Vagina (tissue), 2 donors: ENCODE data around the gene TNFRSF19. TPM values are rescaled to one million over a fixed set of nuclear protein-coding genes. Genes with fewer than 3 reads are reported as not detected.

ENCODE experiments used
- DNase-seq, 2 donors: peaks; one replicate each; pipeline ENCODE4 v3.0.0-alpha.2; 2017; ENCODE audit errors: extremely low spot score in 2 of 2
- H3K27ac ChIP-seq: fragments of 200-600 bp; sonication (generic); one replicate; pipeline ENCODE4 v1.5.1; 2019
- H3K27me3 ChIP-seq: fragments of 200-600 bp; sonication (generic); one replicate; pipeline ENCODE4 v1.5.1; 2019
- H3K36me3 ChIP-seq, 2 donors: fragments of 200-600 bp; sonication (generic); one replicate each; pipeline ENCODE4 v1.5.1; 2017 to 2019
- H3K4me1 ChIP-seq: fragments of 200-600 bp; sonication (generic); one replicate; pipeline ENCODE4 v1.5.1; 2019
- H3K4me3 ChIP-seq, 2 donors: fragments of 200-600 bp; sonication (generic); 1 replicate in 1 of 2; 2 replicates in 1 of 2; pipeline ENCODE4 v1.5.1; 2016 to 2019
- H3K9me3 ChIP-seq: fragments of 200-600 bp; sonication (generic); one replicate; pipeline ENCODE4 v1.5.1; 2019
- POLR2A ChIP-seq, 2 donors: fragments of 450-650 bp; IDR thresholded peaks; one replicate each; pipeline ENCODE4 v1.6.1; 2017; ENCODE audit warnings: antibody characterized with exemption in 2 of 2, mild to moderate bottlenecking in 2 of 2, moderate library complexity in 2 of 2
- POLR2AphosphoS5 ChIP-seq, 2 donors: sonication (generic); formaldehyde crosslinking; IDR thresholded peaks; one replicate each; pipeline ENCODE4 v1.9.0; 2017; ENCODE audit warnings: antibody characterized with exemption in 2 of 2, mild to moderate bottlenecking in 2 of 2, low read depth in 1 of 2; ENCODE audit not compliant: insufficient read depth in 1 of 2
- intact Hi-C: fragments of 100-400 bp; cut with DNase I; formaldehyde crosslinking; loops from one replicate; pipeline ENCODE4 v1.15.1; 2023
- total RNA-seq: library from RNA; depleted of rRNA; stranded (reverse); fragments of >200 nt; gene quantifications from one replicate; pipeline ENCODE4 v1.2.3, GENCODE V29; 2016
- TF ChIP-seq, protein P1 (sequence below), 3 experiments: fragments of 450-650 bp in 2 of 3; fragments of 200-600 bp in 1 of 3; sonication (generic) in 1 of 3; IDR thresholded peaks; one replicate each; pipeline ENCODE4 v1.5.1; 2017 to 2019; ENCODE audit warnings: antibody characterized with exemption in 3 of 3, mild to moderate bottlenecking in 2 of 3, moderate library complexity in 2 of 3

TNFRSF19 gene
- total RNA-seq, 1 donor from 2014 or later = 10.3 TPM

DNA sequence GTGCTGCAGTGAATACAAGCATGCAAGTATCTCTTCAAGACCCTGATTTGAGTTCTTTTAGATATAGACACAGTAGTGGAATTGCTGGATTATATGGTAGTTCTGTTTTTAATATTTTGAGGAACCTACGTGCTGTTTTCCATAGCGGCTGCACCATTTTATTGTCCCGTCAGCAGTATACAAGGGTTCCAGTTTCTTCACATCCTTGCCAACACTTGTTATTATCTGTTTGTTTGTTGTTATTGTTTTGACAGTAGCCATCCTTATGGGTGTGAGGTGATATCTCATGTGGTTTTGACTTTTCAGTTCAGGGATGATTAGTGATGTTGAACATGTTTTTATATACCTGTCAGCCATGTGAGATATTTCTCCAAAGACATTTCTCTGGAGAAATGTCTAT is 53.2 kb downstream of the TNFRSF19 start:
- Histone ChIP-seq H3K4me1 (no peaks in the 10 kb centered on the region), H3K27ac (no peak overlapping the region), H3K27me3 (no peaks in the 10 kb centered on the region), H3K36me3 (peaks cover 0 to 10% of the 10 kb centered on the region in 2 donors), H3K9me3 (no peaks in the 10 kb centered on the region), H3K4me3 (no peak overlapping the region)
- TF ChIP-seq, protein P1, sequence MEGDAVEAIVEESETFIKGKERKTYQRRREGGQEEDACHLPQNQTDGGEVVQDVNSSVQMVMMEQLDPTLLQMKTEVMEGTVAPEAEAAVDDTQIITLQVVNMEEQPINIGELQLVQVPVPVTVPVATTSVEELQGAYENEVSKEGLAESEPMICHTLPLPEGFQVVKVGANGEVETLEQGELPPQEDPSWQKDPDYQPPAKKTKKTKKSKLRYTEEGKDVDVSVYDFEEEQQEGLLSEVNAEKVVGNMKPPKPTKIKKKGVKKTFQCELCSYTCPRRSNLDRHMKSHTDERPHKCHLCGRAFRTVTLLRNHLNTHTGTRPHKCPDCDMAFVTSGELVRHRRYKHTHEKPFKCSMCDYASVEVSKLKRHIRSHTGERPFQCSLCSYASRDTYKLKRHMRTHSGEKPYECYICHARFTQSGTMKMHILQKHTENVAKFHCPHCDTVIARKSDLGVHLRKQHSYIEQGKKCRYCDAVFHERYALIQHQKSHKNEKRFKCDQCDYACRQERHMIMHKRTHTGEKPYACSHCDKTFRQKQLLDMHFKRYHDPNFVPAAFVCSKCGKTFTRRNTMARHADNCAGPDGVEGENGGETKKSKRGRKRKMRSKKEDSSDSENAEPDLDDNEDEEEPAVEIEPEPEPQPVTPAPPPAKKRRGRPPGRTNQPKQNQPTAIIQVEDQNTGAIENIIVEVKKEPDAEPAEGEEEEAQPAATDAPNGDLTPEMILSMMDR (IDR thresholded peaks at IDR 0.05) = no peak
- TF ChIP-seq POLR2AphosphoS5 (IDR thresholded peaks at IDR 0.05; ENCODE audit: insufficient read depth in 1 of 2, low read depth in 1 of 2) = no peak
- no peak for TF ChIP-seq POLR2A (IDR thresholded peaks at IDR 0.05)
- intact Hi-C loops = no loop called here
- no peak for DNase-seq

DNA sequence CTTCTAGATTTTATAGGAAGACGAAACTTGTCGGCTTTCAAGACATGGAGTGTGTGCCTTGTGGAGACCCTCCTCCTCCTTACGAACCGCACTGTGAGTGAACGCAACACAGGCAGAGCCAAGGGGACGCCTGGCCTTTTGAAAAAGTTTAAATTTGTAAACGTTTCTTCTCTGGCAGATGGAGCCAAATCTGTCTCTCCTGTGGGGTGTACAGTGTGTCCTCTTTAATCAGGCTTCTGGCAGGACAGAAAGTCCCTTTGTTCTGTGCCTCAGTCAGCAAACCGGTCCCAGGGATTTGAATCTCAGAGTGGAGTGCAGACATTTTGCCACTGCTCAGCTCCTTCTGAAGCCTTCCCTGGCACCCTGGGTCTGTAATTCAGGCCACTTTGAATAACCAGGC is 56.5 kb downstream of the TNFRSF19 start:
- H3K4me1 ChIP-seq = no peaks in the 10 kb centered on the region
- H3K4me3 ChIP-seq = no peak overlapping the region
- peaks cover 0 to 10% of the 10 kb centered on the region in 2 donors for H3K36me3 ChIP-seq
- intact Hi-C loops = no loop called here
- no peak overlapping the region for H3K27ac ChIP-seq
- no peaks in the 10 kb centered on the region for H3K27me3 ChIP-seq
- no peaks in the 10 kb centered on the region for H3K9me3 ChIP-seq
- no peak for DNase-seq
- TF ChIP-seq POLR2AphosphoS5 (IDR thresholded peaks at IDR 0.05; ENCODE audit: insufficient read depth in 1 of 2, low read depth in 1 of 2) (no peak), POLR2A (IDR thresholded peaks at IDR 0.05) (no peak)
- TF ChIP-seq, protein P1 (IDR thresholded peaks at IDR 0.05) = no peak

DNA sequence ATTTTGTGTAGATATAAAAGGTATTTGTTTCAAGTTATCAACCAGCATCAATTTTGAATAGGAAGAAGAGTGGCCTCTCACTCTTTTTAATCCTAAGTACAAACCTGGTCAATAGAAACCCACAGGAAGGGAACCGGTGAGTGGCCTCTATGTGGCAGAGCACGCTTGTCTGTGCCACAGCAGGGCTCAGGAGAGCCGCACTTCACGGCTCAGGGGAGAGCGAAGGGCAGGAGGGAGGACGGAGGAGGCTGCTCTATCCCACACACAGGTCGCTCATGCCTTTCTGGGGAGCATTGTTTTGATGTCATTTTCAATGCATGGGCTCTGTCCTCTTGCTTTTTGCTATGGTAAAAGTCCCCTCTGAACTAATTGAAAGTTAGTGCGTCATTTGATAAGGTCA is 57.2 kb downstream of the TNFRSF19 start:
- DNase-seq = no peak
- no peaks in the 10 kb centered on the region for H3K4me1 ChIP-seq
- H3K27ac ChIP-seq = no peak overlapping the region
- H3K36me3 ChIP-seq = peaks cover 0 to 10% of the 10 kb centered on the region in 2 donors
- no peaks in the 10 kb centered on the region for H3K9me3 ChIP-seq
- TF ChIP-seq POLR2AphosphoS5 (IDR thresholded peaks at IDR 0.05; ENCODE audit: insufficient read depth in 1 of 2, low read depth in 1 of 2) (no peak), POLR2A (IDR thresholded peaks at IDR 0.05) (no peak)
- TF ChIP-seq, protein P1 (IDR thresholded peaks at IDR 0.05) = no peak
- H3K27me3 ChIP-seq = no peaks in the 10 kb centered on the region
- H3K4me3 ChIP-seq = no peak overlapping the region
- intact Hi-C loops = no loop called here

DNA sequence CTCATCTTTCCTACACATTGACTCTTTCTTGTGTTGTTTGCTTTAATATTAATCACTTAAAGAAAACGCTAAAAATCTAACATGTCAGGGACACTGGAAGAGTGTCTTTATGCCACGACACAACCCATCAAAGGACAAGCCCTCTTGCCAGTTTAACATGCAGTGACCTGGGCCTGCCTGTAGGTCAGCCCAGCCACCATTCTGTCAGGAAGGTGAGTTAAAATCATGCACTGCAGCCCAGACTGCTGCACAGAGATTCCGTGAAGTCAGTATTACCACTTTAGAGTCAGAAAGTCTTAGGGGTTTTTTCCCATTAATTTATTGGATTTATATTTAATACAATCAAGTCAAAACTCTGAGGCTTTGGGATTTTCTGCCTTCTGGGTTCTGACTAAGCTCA is 58.0 kb downstream of the TNFRSF19 start:
- no peaks in the 10 kb centered on the region for H3K9me3 ChIP-seq
- H3K27ac ChIP-seq = no peak overlapping the region
- DNase-seq = no peak
- intact Hi-C loops = no loop called here
- TF ChIP-seq, protein P1 (IDR thresholded peaks at IDR 0.05) = no peak
- no peak for TF ChIP-seq POLR2AphosphoS5 (IDR thresholded peaks at IDR 0.05; ENCODE audit: insufficient read depth in 1 of 2, low read depth in 1 of 2)
- TF ChIP-seq POLR2A (IDR thresholded peaks at IDR 0.05) = no peak
- no peak overlapping the region for H3K4me3 ChIP-seq
- no peaks in the 10 kb centered on the region for H3K27me3 ChIP-seq
- H3K4me1 ChIP-seq = no peaks in the 10 kb centered on the region
- H3K36me3 ChIP-seq = peaks cover 0 to 10% of the 10 kb centered on the region in 2 donors

DNA sequence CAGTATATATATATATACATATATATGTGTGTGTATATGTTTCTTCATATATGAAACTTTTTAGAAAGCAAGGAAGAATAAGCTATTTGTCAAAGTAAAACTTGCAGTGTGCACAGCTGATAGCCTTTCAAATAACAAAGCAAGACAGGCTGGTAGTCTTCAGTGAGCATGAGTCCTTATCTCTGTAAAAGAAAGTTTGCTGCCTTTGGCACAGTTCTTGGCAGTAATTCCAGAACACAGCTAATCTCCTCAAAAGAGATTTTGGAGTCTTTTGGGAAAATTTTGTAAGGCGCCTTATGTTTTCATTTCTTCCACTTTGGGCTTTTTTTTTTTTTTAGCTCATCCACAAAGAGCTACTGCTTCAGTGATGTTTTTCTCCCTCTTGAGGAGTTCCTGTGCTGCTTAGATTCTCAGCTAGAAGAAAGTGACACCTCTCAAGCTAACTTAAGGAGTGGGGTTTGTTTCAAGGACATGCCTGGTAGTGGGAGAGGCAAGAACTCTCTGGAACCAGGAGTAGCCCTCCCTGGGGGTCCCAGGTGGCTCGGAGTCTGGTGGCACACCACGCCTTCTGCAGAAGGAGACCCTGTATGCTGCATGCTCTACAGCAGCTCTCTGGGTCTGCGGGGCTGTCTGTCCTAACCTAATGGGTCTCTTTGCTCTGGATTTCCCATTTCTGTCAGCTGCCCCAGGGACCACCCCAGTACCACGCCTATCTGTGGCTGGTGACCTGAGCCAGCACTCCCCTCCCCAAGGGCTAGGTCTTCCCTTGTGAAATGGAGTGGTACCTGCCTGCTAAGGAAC is 58.8 kb downstream of the TNFRSF19 start:
- TF ChIP-seq, protein P1 (IDR thresholded peaks at IDR 0.05) = no peak
- no peak for TF ChIP-seq POLR2AphosphoS5 (IDR thresholded peaks at IDR 0.05; ENCODE audit: insufficient read depth in 1 of 2, low read depth in 1 of 2)
- no peak for TF ChIP-seq POLR2A (IDR thresholded peaks at IDR 0.05)
- no peak for DNase-seq
- Histone ChIP-seq H3K27ac (no peak overlapping the region), H3K36me3 (peaks cover 0 to 10% of the 10 kb centered on the region in 2 donors), H3K4me1 (no peaks in the 10 kb centered on the region), H3K9me3 (no peaks in the 10 kb centered on the region), H3K27me3 (no peaks in the 10 kb centered on the region), H3K4me3 (no peak overlapping the region)
- intact Hi-C loops = no loop called here
